ENCODE measurements around the gene CAVIN1. TPM values are rescaled to one million over a fixed set of nuclear protein-coding genes. Genes with fewer than 3 reads are reported as not detected.
"Not testable (repeated sequence)": the region's sequence is repeated elsewhere in the genome, so short reads cannot be mapped to it uniquely, and the experiment has no call there.

The CAVIN1 gene
- total RNA-seq, 1 experiment from 2014 or later = 64.0 TPM

- DNase-seq (ENCODE audit: extremely low read depth, low read depth) = no peak
Observed at GRCh38 chr17:42436391-42436790, 13.3 kb upstream of the CAVIN1 start.

DNA sequence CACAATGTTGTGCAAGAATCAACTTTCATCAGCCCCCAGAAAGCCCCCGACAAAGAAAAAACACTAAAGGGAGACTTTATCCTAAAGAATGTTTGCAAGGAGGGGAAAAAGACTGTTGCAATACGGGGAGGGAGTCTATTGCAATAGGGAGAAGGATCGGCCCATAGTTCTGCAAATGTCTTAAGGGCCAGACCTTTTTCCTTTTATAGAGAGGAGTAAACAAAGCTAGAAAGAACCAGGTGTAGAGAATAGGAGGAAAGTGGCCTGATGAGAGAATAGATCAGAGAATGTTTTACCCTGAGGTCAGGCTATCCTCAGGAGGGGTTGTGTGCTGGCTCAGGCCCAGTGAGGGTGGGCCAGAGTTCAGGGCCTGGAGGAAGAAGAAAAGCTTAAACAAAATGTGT is 8.7 kb upstream of the CAVIN1 start:
- no peak for DNase-seq (ENCODE audit: extremely low read depth, low read depth)

DNA sequence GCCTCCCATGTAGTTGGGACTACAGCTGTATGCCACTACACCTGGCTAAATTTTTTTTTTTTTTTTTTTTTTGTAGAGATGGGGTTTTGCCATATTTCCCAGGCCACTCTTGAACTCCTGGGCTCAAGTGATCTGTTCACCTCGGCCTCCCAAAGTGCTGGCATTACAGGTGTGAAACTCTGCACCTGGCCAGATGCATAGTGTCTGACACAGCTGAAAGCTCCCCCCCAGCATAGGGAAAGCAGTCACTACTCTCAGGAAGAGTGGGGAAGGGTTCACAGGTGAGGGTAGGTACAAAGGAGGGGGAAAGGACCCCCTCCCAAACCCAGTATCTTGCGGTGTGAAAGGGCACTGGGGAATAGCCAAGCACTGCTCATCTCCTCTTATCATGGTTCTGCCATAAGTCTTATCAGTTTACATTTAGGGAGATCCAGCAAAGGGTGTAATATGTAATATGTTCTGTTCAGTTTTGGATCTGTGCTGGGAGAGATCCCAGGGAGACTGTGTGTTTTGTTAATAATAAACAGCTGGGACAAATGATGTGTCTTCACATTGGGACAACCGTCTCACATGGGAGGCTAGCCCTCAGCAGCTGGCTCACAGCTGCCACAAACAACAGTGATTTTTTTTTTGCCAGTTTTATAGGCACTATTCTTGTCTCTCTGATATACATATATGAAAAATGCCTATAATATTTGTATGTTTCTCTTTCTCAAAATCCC is 6.8 kb upstream of the CAVIN1 start:
- no peak for DNase-seq (ENCODE audit: extremely low read depth, low read depth)

- DNase-seq (ENCODE audit: extremely low read depth, low read depth) = peak; percentile 79
Observed at GRCh38 chr17:42428141-42428944, 5.3 kb upstream of the CAVIN1 start.

- DNase-seq (ENCODE audit: extremely low read depth, low read depth) = no peak
Observed at GRCh38 chr17:42424991-42425610, 2.0 kb upstream of the CAVIN1 start.

- DNase-seq (ENCODE audit: extremely low read depth, low read depth) = no peak
Observed at GRCh38 chr17:42423766-42424165, 710 bp upstream of the CAVIN1 start.

- no peak for DNase-seq (ENCODE audit: extremely low read depth, low read depth)
Observed at GRCh38 chr17:42422412-42422957, 571 bp downstream of the CAVIN1 start.

DNA sequence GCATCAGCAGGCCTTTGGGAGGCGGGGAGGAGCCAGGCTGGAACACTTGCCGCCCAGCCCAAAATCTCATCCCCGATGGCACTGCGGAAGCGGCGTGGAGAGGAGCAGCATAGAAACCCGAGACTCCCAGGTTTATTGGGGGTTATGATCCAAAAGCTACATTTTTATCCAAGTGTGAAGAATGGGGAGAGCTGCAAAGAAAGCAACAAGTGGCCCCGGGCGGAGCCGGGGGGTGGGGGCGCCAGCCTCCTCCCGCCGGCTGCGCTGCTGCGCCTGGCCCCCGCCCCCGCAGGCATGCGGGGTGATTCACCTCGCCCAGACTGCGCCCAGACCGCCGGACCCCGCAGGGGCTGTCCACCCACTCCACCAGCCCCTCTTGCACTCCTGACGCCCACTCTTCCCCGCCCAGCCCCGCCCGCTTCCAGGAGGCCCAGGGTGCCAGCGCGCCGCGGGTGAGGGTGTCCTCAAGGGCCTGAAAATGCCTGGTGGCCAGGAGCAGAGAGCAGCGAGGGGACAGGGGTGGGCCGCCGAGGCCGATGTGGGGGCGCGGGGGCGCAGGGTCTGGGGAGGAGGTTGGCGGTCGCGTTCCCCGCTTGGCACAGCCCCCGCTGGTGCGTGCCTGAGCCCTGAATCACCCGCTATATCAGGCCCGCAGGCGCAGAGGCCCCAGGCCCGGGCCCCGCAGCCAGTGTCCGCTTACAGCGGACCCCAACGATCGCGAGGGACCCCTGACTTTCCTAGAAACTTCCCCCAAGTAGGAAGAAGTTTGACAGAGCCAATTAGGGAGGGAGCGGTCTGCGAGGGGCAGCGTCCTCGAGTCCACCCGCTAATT is 1.3 kb downstream of the CAVIN1 start:
- no peak for DNase-seq (ENCODE audit: extremely low read depth, low read depth)

DNA sequence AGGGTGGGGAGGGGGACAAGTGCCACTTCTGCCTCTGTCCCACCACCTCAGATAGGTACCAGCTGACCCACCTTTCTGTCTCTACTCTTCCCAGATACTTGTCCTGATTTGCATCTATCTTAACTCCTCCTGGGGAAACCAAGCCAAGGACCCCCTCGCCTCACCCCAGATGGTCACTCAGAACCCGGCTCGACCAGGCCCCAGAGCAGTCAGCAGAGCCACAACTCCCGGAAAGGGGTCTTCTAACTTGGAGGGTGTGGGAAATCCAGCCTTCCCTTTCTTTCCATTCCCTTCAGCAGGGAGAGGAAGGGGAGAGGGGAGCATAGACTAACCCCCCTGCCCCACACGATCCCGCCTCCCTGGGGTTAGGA is 1.9 kb downstream of the CAVIN1 start:
- no peak for DNase-seq (ENCODE audit: extremely low read depth, low read depth)

DNA sequence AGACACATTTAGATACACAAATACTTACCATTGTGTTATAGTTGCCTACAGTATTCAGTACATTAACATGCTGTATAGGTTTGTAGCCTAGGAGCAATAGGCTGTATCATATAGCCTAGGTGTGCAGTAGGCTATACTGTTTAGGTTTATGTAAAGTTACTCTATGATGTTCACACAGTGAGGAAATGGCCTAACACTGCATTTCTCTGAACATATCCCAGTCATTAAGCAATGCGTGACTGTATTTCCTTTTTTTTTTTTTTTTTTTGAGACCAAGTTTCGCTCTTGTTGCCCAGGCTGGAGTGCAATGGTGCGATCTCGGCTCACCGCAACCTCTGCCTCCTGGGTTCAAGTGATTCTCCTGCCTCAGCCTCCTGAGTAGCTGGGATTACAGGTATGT is 5.1 kb downstream of the CAVIN1 start:
- DNase-seq (ENCODE audit: extremely low read depth, low read depth) = not testable (repeated sequence)

DNA sequence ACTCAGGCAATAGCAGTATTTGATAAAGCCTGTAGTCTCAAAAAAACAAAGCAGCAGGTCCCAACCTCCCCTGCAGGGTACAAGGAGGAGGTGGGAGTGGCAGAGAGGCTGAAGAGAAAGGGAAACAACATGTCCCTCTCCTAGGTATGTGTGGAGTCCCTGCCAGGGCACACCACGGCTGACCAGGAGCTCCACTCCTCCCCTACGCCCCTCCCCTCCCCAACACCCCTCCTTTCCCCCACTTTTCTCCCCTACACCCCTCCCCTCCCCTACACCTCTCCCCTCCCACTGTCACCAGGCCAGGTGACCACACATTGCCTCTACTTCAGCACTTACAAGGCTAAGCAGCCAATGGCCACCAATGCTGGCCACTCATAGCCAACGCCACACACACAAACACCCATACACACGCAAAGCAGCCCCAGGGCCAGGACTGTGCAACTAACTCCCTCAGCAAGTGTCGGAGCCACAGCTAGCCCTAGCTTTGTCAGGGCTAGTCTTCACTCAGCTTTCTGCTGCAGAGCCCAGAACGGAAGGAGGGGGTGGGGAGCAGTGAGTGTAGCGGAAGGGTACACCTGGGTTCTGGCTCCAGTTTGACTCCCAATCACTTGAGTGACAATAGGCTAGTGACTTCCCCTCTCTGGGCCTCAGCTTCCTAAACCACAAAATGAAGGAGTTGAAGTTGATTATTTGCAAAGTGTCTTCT is 8.2 kb downstream of the CAVIN1 start:
- no peak for DNase-seq (ENCODE audit: extremely low read depth, low read depth)

DNA sequence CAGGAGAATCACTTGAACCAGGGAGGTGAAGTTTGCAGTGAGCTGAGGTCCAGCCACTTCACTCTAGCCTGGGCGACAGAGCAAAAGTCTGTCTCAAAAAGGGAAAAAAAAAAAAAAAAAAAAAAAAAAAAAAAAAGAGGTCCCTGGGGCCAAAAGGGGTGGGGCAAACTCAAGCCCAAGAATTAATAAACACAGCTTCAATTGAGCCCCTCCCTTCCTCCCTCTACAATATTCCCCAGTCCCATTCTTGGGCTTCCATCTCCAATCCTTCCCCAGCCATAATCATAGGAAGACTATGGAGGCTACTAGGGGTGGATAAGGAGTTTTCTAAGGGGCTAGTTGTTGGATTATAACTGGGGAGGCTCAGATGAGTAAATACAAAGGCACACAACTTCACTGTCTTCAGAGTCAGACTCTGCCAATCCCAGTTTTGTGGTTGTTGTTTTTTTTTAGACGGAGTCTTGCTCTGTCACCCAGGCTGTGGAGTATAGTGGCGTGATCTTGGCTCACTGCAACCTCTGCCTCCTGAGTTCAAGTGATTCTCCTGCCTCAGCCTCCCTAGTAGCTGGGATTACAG is 9.5 kb downstream of the CAVIN1 start:
- no peak for DNase-seq (ENCODE audit: extremely low read depth, low read depth)

GRCh38 chr17:42411905-42412679 is 11.0 kb downstream of the CAVIN1 start:
- DNase-seq (ENCODE audit: extremely low read depth, low read depth) = no peak

GRCh38 chr17:42411361-42411760 is 11.7 kb downstream of the CAVIN1 start:
- DNase-seq (ENCODE audit: extremely low read depth, low read depth) = no peak

- no peak for DNase-seq (ENCODE audit: extremely low read depth, low read depth)
Observed at GRCh38 chr17:42410319-42410685, 12.8 kb downstream of the CAVIN1 start.

DNA sequence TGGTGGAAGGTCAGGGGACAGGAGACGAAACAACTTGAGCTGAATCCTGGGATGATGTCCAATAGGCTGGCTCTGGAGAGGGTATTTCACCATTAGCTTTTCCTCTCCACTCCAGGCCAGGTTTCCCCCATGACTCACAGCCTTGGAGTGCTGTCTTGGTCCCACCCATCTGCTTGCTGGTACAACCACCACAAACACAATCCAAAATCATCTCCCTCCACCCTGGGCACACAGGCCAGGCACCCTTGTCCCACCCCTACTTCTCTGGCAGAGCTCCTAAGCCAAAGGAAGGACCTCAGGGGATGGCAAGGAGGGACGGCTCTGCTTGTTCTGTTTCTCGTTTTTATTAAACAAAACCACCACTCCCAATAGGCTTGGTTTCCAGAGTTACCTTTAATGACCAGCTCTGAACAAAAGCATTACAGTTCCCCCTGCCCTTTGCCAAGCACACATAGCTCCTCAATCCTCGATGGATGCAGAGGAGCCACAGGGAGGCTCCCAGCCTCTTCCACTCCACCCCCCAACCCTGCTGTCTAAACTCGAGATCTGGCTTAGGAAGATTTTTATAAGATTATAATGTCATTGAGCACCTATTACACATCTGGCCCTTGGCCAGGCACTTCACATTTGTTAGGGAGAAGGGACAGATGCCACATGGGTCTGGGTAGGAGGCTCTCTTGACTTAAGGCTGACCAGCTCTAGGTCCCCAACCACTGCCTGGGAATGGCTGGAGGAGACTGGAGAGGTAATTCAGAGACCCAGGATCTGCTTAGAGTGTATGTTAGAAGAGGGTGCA is 13.3 kb downstream of the CAVIN1 start:
- DNase-seq (ENCODE audit: extremely low read depth, low read depth) = no peak

DNA sequence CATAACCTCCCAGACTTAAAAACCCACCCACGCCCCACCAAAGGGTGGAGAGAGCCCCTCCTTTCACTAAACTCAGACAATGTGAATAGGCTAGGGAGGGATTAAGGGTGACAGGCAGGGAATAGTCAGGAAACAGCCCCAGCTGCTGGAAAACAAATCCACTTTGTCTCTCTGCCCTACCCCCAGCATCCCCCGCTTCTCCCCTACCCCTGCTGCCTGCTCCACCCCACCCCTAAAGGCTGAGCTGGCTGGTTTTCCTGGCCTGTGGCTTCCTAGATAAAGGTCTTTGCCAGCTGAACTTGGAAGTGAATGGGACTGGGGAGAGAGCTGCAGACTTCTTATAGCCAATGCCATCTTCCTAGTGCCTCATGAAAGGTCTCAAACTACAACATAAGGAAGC is 15.0 kb downstream of the CAVIN1 start:
- no peak for DNase-seq (ENCODE audit: extremely low read depth, low read depth)

DNA sequence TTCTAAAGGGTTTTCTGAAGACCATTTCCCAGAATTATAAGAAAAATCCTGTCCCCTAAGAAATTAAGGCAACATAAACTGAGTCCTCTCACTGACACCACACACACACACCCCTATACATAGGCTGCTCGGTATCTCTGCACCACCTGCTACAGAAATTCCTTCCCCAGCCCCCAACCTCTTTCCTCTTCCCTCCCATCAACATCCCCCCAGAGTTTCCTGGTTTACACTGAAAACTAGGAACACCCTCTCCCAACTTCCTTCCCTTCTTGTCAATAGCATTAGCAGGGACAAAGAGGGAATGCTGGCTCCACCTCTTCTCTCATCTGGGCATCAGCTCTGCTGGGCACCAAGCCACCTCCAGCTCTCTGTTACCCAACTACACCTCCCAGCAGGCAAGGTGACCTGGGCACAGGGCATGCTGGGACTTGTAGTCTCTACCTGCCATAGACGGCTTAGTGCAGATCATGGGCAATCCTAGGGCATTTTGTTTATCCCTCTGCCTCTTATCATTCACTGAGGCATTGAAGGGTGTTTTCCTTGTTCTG is 15.7 kb downstream of the CAVIN1 start:
- DNase-seq (ENCODE audit: extremely low read depth, low read depth) = no peak
